GM12878 (cell line): ENCODE results near the gene CLDN25.

Experiments used
- FOXM1 ChIP-seq: IDR thresholded peaks from 2 replicates; pipeline ENCODE4 v1.6.1; 2012; ENCODE audit warnings: low read depth, mild to moderate bottlenecking, inconsistent platforms, low read length, moderate library complexity
- POLR2A ChIP-seq: IDR thresholded peaks from 2 replicates; pipeline ENCODE4 v1.6.1; 2011; ENCODE audit warnings: low read depth, mild to moderate bottlenecking, low read length
- POLR2AphosphoS5 ChIP-seq: IDR thresholded peaks from 2 replicates; pipeline ENCODE4 v1.6.1; 2011; ENCODE audit warnings: mild to moderate bottlenecking, low read length, inconsistent platforms
- YY1 ChIP-seq: IDR thresholded peaks from 2 replicates; pipeline ENCODE4 v1.6.1; 2011; ENCODE audit warnings: low read depth, mild to moderate bottlenecking, low read length
- TF ChIP-seq, protein P1 (sequence below), 3 experiments: IDR thresholded peaks in 2 of 3; conservative IDR thresholded peaks in 1 of 3; 2 replicates each; pipeline ENCODE4 v1.5.1; 2011; ENCODE audit warnings: low read depth in 3 of 3, low read length in 3 of 3, mild to moderate bottlenecking in 3 of 3, control low read depth in 2 of 3, moderate library complexity in 2 of 3, inconsistent platforms in 1 of 3, mixed read lengths in 1 of 3; ENCODE audit not compliant: control insufficient read depth in 2 of 3, insufficient read depth in 1 of 3; ENCODE audit errors: extremely low read depth in 1 of 3

DNA sequence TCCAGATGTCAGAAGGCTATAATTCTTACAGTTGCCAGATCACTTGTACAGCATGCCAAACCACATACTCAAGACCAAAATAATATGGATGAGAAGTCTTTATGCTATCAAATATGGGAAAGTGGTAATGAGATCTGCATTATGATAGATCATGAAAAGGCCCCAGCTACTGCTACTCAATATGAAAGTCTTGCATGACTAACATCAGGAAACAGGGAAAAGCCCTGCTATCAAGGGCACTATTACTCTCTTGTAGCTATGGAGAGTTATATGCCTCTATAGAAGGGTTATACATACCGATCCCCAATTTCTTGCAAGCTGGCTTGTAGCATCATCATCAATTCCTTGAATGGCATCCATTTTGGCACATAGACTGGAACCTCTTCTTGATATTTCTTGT lies 43.3 kb upstream of the CLDN25 start:
- TF ChIP-seq FOXM1 (no peak), YY1 (no peak), POLR2AphosphoS5 (no peak), POLR2A (no peak)
- TF ChIP-seq, protein P1, sequence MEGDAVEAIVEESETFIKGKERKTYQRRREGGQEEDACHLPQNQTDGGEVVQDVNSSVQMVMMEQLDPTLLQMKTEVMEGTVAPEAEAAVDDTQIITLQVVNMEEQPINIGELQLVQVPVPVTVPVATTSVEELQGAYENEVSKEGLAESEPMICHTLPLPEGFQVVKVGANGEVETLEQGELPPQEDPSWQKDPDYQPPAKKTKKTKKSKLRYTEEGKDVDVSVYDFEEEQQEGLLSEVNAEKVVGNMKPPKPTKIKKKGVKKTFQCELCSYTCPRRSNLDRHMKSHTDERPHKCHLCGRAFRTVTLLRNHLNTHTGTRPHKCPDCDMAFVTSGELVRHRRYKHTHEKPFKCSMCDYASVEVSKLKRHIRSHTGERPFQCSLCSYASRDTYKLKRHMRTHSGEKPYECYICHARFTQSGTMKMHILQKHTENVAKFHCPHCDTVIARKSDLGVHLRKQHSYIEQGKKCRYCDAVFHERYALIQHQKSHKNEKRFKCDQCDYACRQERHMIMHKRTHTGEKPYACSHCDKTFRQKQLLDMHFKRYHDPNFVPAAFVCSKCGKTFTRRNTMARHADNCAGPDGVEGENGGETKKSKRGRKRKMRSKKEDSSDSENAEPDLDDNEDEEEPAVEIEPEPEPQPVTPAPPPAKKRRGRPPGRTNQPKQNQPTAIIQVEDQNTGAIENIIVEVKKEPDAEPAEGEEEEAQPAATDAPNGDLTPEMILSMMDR (IDR thresholded peaks at IDR 0.05 in 2 of 3, conservative IDR thresholded peaks at IDR 0.05 in 1 of 3; ENCODE audit: control insufficient read depth in 2 of 3, extremely low read depth in 1 of 3, insufficient read depth in 1 of 3, low read depth in 3 of 3, low read length in 3 of 3), result no peak
